ENCODE data around the gene PRKCE. TPM values are rescaled to one million over a fixed set of nuclear protein-coding genes. Genes with fewer than 3 reads are reported as not detected.

The PRKCE gene
- total and polyA plus RNA-seq, 2 of the 8 experiments (the other 6 are each of a cell fraction or from before 2014, with no cell fraction given), result 0.54 to 2.1 TPM

GRCh38 chr2:45647356-45647755 is 4.1 kb upstream of the PRKCE start:
- Histone ChIP-seq H2BK12ac (ENCODE audit: low read depth, low read length) (no peak overlapping the region), H3K79me1 (ENCODE audit: low read depth, low read length) (no peaks in the 10 kb centered on the region), H3K9me3 (ENCODE audit: insufficient read depth in 2 of 2, low read depth in 1 of 2, low read length in 1 of 2) (no peaks in the 10 kb centered on the region), H3K4ac (replicated peaks; ENCODE audit: insufficient read length, low read depth, low read length) (no peak overlapping the region), H3K27me3 (replicated peaks in 1 of 4; ENCODE audit: control insufficient read depth in 3 of 4, extremely low read depth in 1 of 4, insufficient read depth in 3 of 4, low read length in 3 of 4) (peaks cover 15 to 58% (median 42%) of the 10 kb centered on the region in 4 experiments), H3K27ac (ENCODE audit: low read depth, low read length) (no peak overlapping the region), H3K56ac (replicated peaks; ENCODE audit: insufficient read length, low read depth, low read length) (no peak overlapping the region), H3K4me2 (ENCODE audit: insufficient read depth in 1 of 2, low read depth in 2 of 2, low read length in 2 of 2) (no peak overlapping the region), H2AK5ac (ENCODE audit: low read depth, low read length) (no peak overlapping the region), H3K9ac (replicated peaks in 1 of 4; ENCODE audit: extremely low read depth in 1 of 4, low read depth in 3 of 4, low read length in 3 of 4) (no peak overlapping the region), H4K91ac (replicated peaks; ENCODE audit: insufficient read length, low read length) (no peak overlapping the region), H3K4me1 (replicated peaks in 1 of 4; ENCODE audit: control insufficient read depth in 3 of 4, insufficient read depth in 4 of 4, low read length in 3 of 4) (peaks cover 0 to 3% (median 1%) of the 10 kb centered on the region in 4 experiments; a peak in 6 of 7 replicates), H3K79me2 (ENCODE audit: control insufficient read depth in 1 of 2, insufficient read depth in 2 of 2, low read length in 2 of 2) (no peaks in the 10 kb centered on the region), H2BK15ac (ENCODE audit: low read length) (no peak overlapping the region), H3K23me2 (ENCODE audit: low read depth, low read length) (peaks cover 21% of the 10 kb centered on the region), H3K36me3 (ENCODE audit: control insufficient read depth in 2 of 4, insufficient read depth in 4 of 4, low read length in 3 of 4) (no peaks in the 10 kb centered on the region), H3K18ac (ENCODE audit: extremely low read depth, low read length) (no peak overlapping the region), H4K5ac (ENCODE audit: insufficient read length, low read depth, low read length) (no peak overlapping the region), H3K14ac (ENCODE audit: insufficient read length) (no peak overlapping the region), H2BK5ac (ENCODE audit: low read depth, low read length) (no peak overlapping the region), H2BK120ac (replicated peaks; ENCODE audit: low read depth, low read length) (no peak overlapping the region), H4K20me1 (replicated peaks in 1 of 2; ENCODE audit: control insufficient read depth in 1 of 2, insufficient read depth in 2 of 2, low read length in 2 of 2) (peaks cover 0 to 3% of the 10 kb centered on the region in 2 experiments), H3K4me3 (ENCODE audit: extremely low read depth in 1 of 4, insufficient read depth in 2 of 4, low read depth in 3 of 4, low read length in 4 of 4) (no peak overlapping the region), H3K23ac (ENCODE audit: insufficient read length) (no peak overlapping the region), H2AFZ (ENCODE audit: low read length) (no peak overlapping the region), H2BK20ac (ENCODE audit: low read length) (no peak overlapping the region), H4K8ac (ENCODE audit: extremely low read depth, insufficient read depth, low read length) (no peak overlapping the region)
- ChIA-PET CTCF (ENCODE audit: partially characterized antibody) (interaction anchor here (0.6 to 1.9 kb wide), 6 partner anchors 10 to 765 kb away, joined by 3 to 5 read pairs (median 4); no protein-coding TSS in a partner anchor), POLR2A (ENCODE audit: partially characterized antibody) (no interaction called here)
- WGBS, 2 experiments (ENCODE audit: extremely low coverage in 1 of 2, insufficient coverage in 1 of 2, insufficient read length in 1 of 2, insufficient replicate concordance in 2 of 2, low coverage in 1 of 2, low lambda C conversion rate in 2 of 2, missing lambda C conversion rate in 1 of 2), result 83% methylated on average over 9 of the region's 9 CpGs; no CpG with 5 or more reads in 1 of the 2 experiments
- FAIRE-seq, result no peak
- no peak for DNase-seq (ENCODE audit: low read depth in 1 of 2, low spot score in 2 of 2)
- TF ChIP-seq CBX5 (IDR thresholded peaks at IDR 0.05; ENCODE audit: low read depth, low read length), result no peak
- TF ChIP-seq TAF7 (optimal IDR thresholded peaks at IDR 0.05; ENCODE audit: borderline replicate concordance, low read depth, low read length), result no peak
- no peak for TF ChIP-seq CREB1 (IDR thresholded peaks at IDR 0.05)
- TF ChIP-seq HDAC6 (IDR thresholded peaks at IDR 0.05; ENCODE audit: low read depth, low read length), result no peak
- TF ChIP-seq GABPA (IDR thresholded peaks at IDR 0.05; ENCODE audit: borderline replicate concordance, insufficient read depth, low read length), result no peak
- TF ChIP-seq CEBPB (IDR thresholded peaks at IDR 0.05; ENCODE audit: low read depth, low read length), result no peak
- no peak for TF ChIP-seq RFX5 (IDR thresholded peaks at IDR 0.05; ENCODE audit: borderline replicate concordance, low read depth, low read length)
- no peak for TF ChIP-seq TCF12 (IDR thresholded peaks at IDR 0.05; ENCODE audit: low read depth, low read length)
- TF ChIP-seq RAD21 (IDR thresholded peaks at IDR 0.05 in 1 of 2, conservative IDR thresholded peaks at IDR 0.05 in 1 of 2; ENCODE audit: low read depth in 2 of 2, low read length in 2 of 2), result no peak
- no peak for TF ChIP-seq SP1 (IDR thresholded peaks at IDR 0.05; ENCODE audit: low read depth, low read length)
- TF ChIP-seq SIN3A (conservative IDR thresholded peaks at IDR 0.05 in 1 of 2, IDR thresholded peaks at IDR 0.05 in 1 of 2; ENCODE audit: low read depth in 1 of 2, low read length in 2 of 2), result no peak
- TF ChIP-seq YY1 (IDR thresholded peaks at IDR 0.05; ENCODE audit: low read depth, low read length), result no peak
- TF ChIP-seq CHD2 (IDR thresholded peaks at IDR 0.05; ENCODE audit: low read length), result no peak
- no peak for TF ChIP-seq KDM5A (IDR thresholded peaks at IDR 0.05; ENCODE audit: low read length)
- no peak for TF ChIP-seq NANOG (IDR thresholded peaks at IDR 0.05; ENCODE audit: insufficient read depth, low read depth, low read length, poor library complexity, severe bottlenecking)
